K562 (cell line): ENCODE measurements around the gene RNU6-9. TPM values are rescaled to one million over a fixed set of nuclear protein-coding genes. Genes with fewer than 3 reads are reported as not detected.

ENCODE experiments used
- ATF4 ChIP-seq: fragments of 450-650 bp; formaldehyde crosslinking; IDR thresholded peaks from 2 replicates; pipeline ENCODE4 v1.4.0; 2022; ENCODE audit warnings: mild to moderate bottlenecking, moderate library complexity
- BHLHE40 ChIP-seq: IDR thresholded peaks from 2 replicates; pipeline ENCODE4 v1.6.1; 2011; ENCODE audit warnings: low read length, improper control_type of control experiment
- BRD4 ChIP-seq: fragments of 200-600 bp; sonication (generic); IDR thresholded peaks from 2 replicates; pipeline ENCODE4 v1.6.1; 2017; ENCODE audit warnings: inconsistent platforms
- ETV5 ChIP-seq: sonication (generic); formaldehyde crosslinking; IDR thresholded peaks from 2 replicates; pipeline ENCODE4 v1.4.0; 2020; ENCODE audit warnings: low read depth, mild to moderate bottlenecking, missing genetic modification reagents
- GTF2E2 ChIP-seq: fragments of 200-800 bp; sonication (Bioruptor generic); IDR thresholded peaks from 2 replicates; pipeline ENCODE4 v1.6.1; 2016; ENCODE audit warnings: missing genetic modification characterization, missing compliant biosample characterization
- LCOR ChIP-seq: sonication (generic); formaldehyde crosslinking; IDR thresholded peaks from 2 replicates; pipeline ENCODE4 v1.8.0; 2022; ENCODE audit warnings: mild to moderate bottlenecking, missing genetic modification reagents
- NUFIP1 ChIP-seq: fragments of 450-650 bp; IDR thresholded peaks from 2 replicates; pipeline ENCODE4 v1.6.1; 2018; ENCODE audit not compliant: partially characterized antibody
- POLR2AphosphoS5 ChIP-seq: IDR thresholded peaks from 2 replicates; pipeline ENCODE4 v1.6.1; 2011; ENCODE audit warnings: mild to moderate bottlenecking, low read depth, low read length, moderate library complexity; ENCODE audit not compliant: control insufficient read depth, insufficient read depth
- RAD51 ChIP-seq: fragments of 450-650 bp; IDR thresholded peaks from 2 replicates; pipeline ENCODE4 v1.7.1; 2016; ENCODE audit warnings: low read depth, mild to moderate bottlenecking, borderline replicate concordance
- SMAD3 ChIP-seq: fragments of 450-650 bp; formaldehyde crosslinking; conservative IDR thresholded peaks from 2 replicates; pipeline ENCODE4 v1.4.0; 2020; ENCODE audit warnings: mild to moderate bottlenecking
- TEAD2 ChIP-seq: fragments of 450-650 bp; IDR thresholded peaks from 2 replicates; pipeline ENCODE4 v1.6.1; 2016; ENCODE audit warnings: missing genetic modification characterization, control low read depth, missing compliant biosample characterization
- WHSC1 ChIP-seq: IDR thresholded peaks from one replicate; pipeline ENCODE4 v1.6.1; 2012; ENCODE audit warnings: low read length, control low read depth, inconsistent platforms
- ZNF354B ChIP-seq: fragments of 250-450 bp; sonication (Bioruptor Pico); IDR thresholded peaks from 2 replicates; pipeline ENCODE4 v1.4.0; 2020
- ZNF592 ChIP-seq: fragments of 450-650 bp; IDR thresholded peaks from 2 replicates; pipeline ENCODE4 v1.6.1; 2017; ENCODE audit warnings: antibody characterized with exemption, mild to moderate bottlenecking
- ZNF609 ChIP-seq: sonication (generic); formaldehyde crosslinking; IDR thresholded peaks from 2 replicates; pipeline ENCODE4 v1.8.1; 2023; ENCODE audit warnings: missing genetic modification reagents, mild to moderate bottlenecking, borderline replicate concordance
- polyA plus RNA-seq, 8 experiments: library from polyadenylated mRNA; depleted of rRNA in 4 of 8; stranded (reverse) in 5 of 8; unstranded in 3 of 8; fragments of >200 nt; fragmentation: Nextera tagmentation in 2 of 8; fragmentation: Illumina TruSeq in 1 of 8; extraction: Ambion mirVana in 2 of 8; extraction: Trizol in 1 of 8; gene quantifications; 2 replicates each; pipeline versions ENCODE4 v1.2.1 to v1.2.3, GENCODE V29; 2011 to 2014; ENCODE audit warnings: inconsistent platforms in 1 of 8, missing spikeins in 1 of 8
- total RNA-seq, 7 experiments: library from RNA; depleted of rRNA in 6 of 7; stranded (reverse); fragments of >200 nt in 6 of 7; fragmentation: Illumina TruSeq in 2 of 7; extraction: Trizol in 2 of 7; gene quantifications; 2 replicates each; pipeline versions ENCODE4 v1.2.1 to v1.2.3, GENCODE V29; 2011 to 2021; ENCODE audit warnings: low replicate concordance in 1 of 7

Gene RNU6-9
- total and polyA plus RNA-seq, 9 of the 15 experiments (the other 6 are each of a cell fraction or from before 2014, with no cell fraction given), result not detected

DNA sequence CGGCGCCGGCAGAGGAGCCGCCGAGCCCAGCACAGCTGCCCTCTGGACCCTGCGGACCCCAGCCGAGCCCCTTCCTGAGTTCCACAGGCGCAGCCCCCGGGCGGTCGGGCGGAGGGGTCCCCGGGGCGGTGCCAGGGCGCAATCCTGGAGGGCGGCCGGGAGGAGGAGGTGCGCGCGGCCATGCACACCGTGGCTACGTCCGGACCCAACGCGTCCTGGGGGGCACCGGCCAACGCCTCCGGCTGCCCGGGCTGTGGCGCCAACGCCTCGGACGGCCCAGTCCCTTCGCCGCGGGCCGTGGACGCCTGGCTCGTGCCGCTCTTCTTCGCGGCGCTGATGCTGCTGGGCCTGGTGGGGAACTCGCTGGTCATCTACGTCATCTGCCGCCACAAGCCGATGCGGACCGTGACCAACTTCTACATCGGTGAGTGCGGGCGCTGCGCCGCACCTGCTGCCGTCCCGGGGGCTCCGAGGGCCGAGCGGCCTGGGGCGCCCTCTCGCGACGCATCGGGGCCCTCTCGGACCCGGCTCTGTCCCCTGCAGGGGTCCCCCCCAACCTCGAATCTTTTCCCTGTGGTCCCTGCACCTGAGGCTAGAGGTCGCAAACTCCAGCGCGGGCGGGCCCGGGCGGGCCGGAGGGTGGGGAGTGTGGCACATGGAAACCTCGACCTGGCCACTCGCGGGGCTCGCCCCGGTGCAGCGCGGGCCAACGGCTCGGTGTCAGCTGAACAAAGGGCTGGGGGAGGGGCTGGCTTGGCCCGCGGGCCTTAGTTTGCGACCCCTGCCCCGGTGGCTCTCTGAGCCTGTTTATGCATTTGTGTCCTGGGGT, 24.3 kb downstream of the RNU6-9 start, which contains the start of gene KISS1R (continued):
- TF ChIP-seq ZNF592 (peak; percentile 71; the same call in 1 of the 2 replicates), POLR2AphosphoS5 (no peak), BRD4 (no peak), ZNF354B (CRISPR knock-in tag) (no peak), TEAD2 (no peak), NUFIP1 (no peak), BHLHE40 (peak; percentile 92), ETV5 (CRISPR knock-in tag) (peak; percentile 59), GTF2E2 (tag) (no peak), LCOR (CRISPR knock-in tag) (peak; percentile 59; the same call in 1 of the 2 replicates), SMAD3 (CRISPR knock-in tag) (no peak), WHSC1 (no peak), RAD51 (no peak), ATF4 (CRISPR knock-in tag) (0 out of 2 replicates have a peak, but pooled peaks have one; percentile 19), ZNF609 (CRISPR knock-in tag) (no peak)
